Suprapubic skin (tissue), 4 donors: ENCODE data around the gene MCC. TPM values are rescaled to one million over a fixed set of nuclear protein-coding genes. Genes with fewer than 3 reads are reported as not detected.

Experiments used
- DNase-seq, 2 donors: peaks; one replicate each; pipeline ENCODE4 v3.0.0-alpha.2; 2019; ENCODE audit warnings: low spot score in 2 of 2
- H3K27ac ChIP-seq: fragments of 200-600 bp; sonication (generic); one replicate; pipeline ENCODE4 v1.5.1; 2019
- H3K27me3 ChIP-seq: fragments of 200-600 bp; sonication (generic); one replicate; pipeline ENCODE4 v1.5.1; 2019
- H3K36me3 ChIP-seq: fragments of 200-600 bp; sonication (generic); one replicate; pipeline ENCODE4 v1.5.1; 2019
- H3K4me1 ChIP-seq: fragments of 200-600 bp; sonication (generic); one replicate; pipeline ENCODE4 v1.5.1; 2019
- H3K4me3 ChIP-seq: fragments of 200-600 bp; sonication (generic); one replicate; pipeline ENCODE4 v1.5.1; 2019; ENCODE audit warnings: mild to moderate bottlenecking
- H3K9me3 ChIP-seq: fragments of 200-600 bp; sonication (generic); one replicate; pipeline ENCODE4 v1.5.1; 2019
- CTCF ChIP-seq, 2 donors: fragments of 200-600 bp in 1 of 2; fragments of 450-650 bp in 1 of 2; sonication (generic) in 1 of 2; IDR thresholded peaks; one replicate each; pipeline ENCODE4 v1.5.1; 2016 to 2019; ENCODE audit warnings: antibody characterized with exemption in 2 of 2, mild to moderate bottlenecking in 1 of 2, moderate library complexity in 1 of 2
- EP300 ChIP-seq: sonication (generic); formaldehyde crosslinking; IDR thresholded peaks from one replicate; pipeline ENCODE4 v1.6.1; 2017; ENCODE audit warnings: antibody characterized with exemption
- POLR2A ChIP-seq, 2 donors: fragments of 450-650 bp; IDR thresholded peaks; one replicate each; pipeline ENCODE4 v1.6.1; 2017; ENCODE audit warnings: antibody characterized with exemption in 2 of 2, mild to moderate bottlenecking in 2 of 2, moderate library complexity in 2 of 2
- POLR2AphosphoS5 ChIP-seq, 3 donors: sonication (generic); formaldehyde crosslinking; IDR thresholded peaks; one replicate each; pipeline ENCODE4 v1.6.1; 2017; ENCODE audit warnings: antibody characterized with exemption in 3 of 3
- WGBS: methylation state at CpG from one replicate; pipeline ENCODE4 v1.1.5; 2018; 5-methylcytosine and 5-hydroxymethylcytosine counted together
- total RNA-seq, 4 donors: library from RNA; depleted of rRNA; stranded (reverse); fragments of >200 nt; gene quantifications; one replicate each; pipeline ENCODE4 v1.1.0, GENCODE V29; 2016

Gene MCC
- total RNA-seq, 4 donors from 2014 or later, result 67.7 to 105 (median 86.6) TPM

- no peak for TF ChIP-seq EP300
- no peak for TF ChIP-seq POLR2AphosphoS5 (IDR thresholded peaks at IDR 0.05)
- TF ChIP-seq CTCF (IDR thresholded peaks at IDR 0.05), result no peak
- TF ChIP-seq POLR2A (IDR thresholded peaks at IDR 0.05), result no peak
- WGBS, result 100% methylated on average over 1 of the region's 1 CpG
- Histone ChIP-seq H3K36me3 (no peaks in the 10 kb centered on the region), H3K9me3 (no peaks in the 10 kb centered on the region), H3K27ac (no peak overlapping the region), H3K27me3 (no peaks in the 10 kb centered on the region), H3K4me1 (no peaks in the 10 kb centered on the region), H3K4me3 (no peak overlapping the region)
- DNase-seq, result no peak
These were observed 311.0 kb downstream of the MCC start for GRCh38 chr5:113177225-113177624.

GRCh38 chr5:113176734-113177133 lies 311.5 kb downstream of the MCC start:
- Histone ChIP-seq H3K4me3 (no peak overlapping the region), H3K9me3 (no peaks in the 10 kb centered on the region), H3K36me3 (no peaks in the 10 kb centered on the region), H3K27me3 (no peaks in the 10 kb centered on the region), H3K4me1 (no peaks in the 10 kb centered on the region), H3K27ac (no peak overlapping the region)
- TF ChIP-seq CTCF (IDR thresholded peaks at IDR 0.05) (no peak), EP300 (no peak), POLR2A (IDR thresholded peaks at IDR 0.05) (no peak), POLR2AphosphoS5 (IDR thresholded peaks at IDR 0.05) (no peak)
- WGBS, result 97% methylated on average over 4 of the region's 4 CpGs
- no peak for DNase-seq

- WGBS, result 64% methylated on average over 2 of the region's 2 CpGs
- no peaks in the 10 kb centered on the region for H3K9me3 ChIP-seq
- H3K27ac ChIP-seq, result no peak overlapping the region
- H3K4me1 ChIP-seq, result no peaks in the 10 kb centered on the region
- no peak for DNase-seq
- TF ChIP-seq POLR2A (IDR thresholded peaks at IDR 0.05) (no peak), POLR2AphosphoS5 (IDR thresholded peaks at IDR 0.05) (no peak), CTCF (IDR thresholded peaks at IDR 0.05) (no peak)
- H3K36me3 ChIP-seq, result no peaks in the 10 kb centered on the region
- H3K27me3 ChIP-seq, result no peaks in the 10 kb centered on the region
- no peak overlapping the region for H3K4me3 ChIP-seq
These were observed 312.1 kb downstream of the MCC start for GRCh38 chr5:113176196-113176595.

- no peak overlapping the region for H3K27ac ChIP-seq
- 84% methylated on average over 5 of the region's 5 CpGs for WGBS
- H3K9me3 ChIP-seq, result no peaks in the 10 kb centered on the region
- no peaks in the 10 kb centered on the region for H3K27me3 ChIP-seq
- peaks cover 19% of the 10 kb centered on the region for H3K4me1 ChIP-seq
- no peak for DNase-seq
- no peak overlapping the region for H3K4me3 ChIP-seq
- TF ChIP-seq EP300 (no peak), POLR2AphosphoS5 (IDR thresholded peaks at IDR 0.05) (no peak), POLR2A (IDR thresholded peaks at IDR 0.05) (no peak), CTCF (IDR thresholded peaks at IDR 0.05) (no peak)
- H3K36me3 ChIP-seq, result no peaks in the 10 kb centered on the region
These were observed 315.9 kb downstream of the MCC start for GRCh38 chr5:113172231-113172826.

GRCh38 chr5:113171520-113171919 lies 316.7 kb downstream of the MCC start:
- DNase-seq, result no peak
- 95% methylated on average over 5 of the region's 5 CpGs for WGBS
- Histone ChIP-seq H3K4me1 (peaks cover 25% of the 10 kb centered on the region), H3K27me3 (no peaks in the 10 kb centered on the region), H3K9me3 (no peaks in the 10 kb centered on the region), H3K36me3 (no peaks in the 10 kb centered on the region), H3K27ac (no peak overlapping the region), H3K4me3 (no peak overlapping the region)
- TF ChIP-seq EP300, result no peak
- TF ChIP-seq CTCF (IDR thresholded peaks at IDR 0.05), result no peak
- no peak for TF ChIP-seq POLR2A (IDR thresholded peaks at IDR 0.05)
- TF ChIP-seq POLR2AphosphoS5 (IDR thresholded peaks at IDR 0.05), result no peak
